DOHH2 (cell line): ENCODE data around the gene DCAF4.

Experiments used
- EZH2phosphoT487 ChIP-seq: fragments of 200-600 bp; sonication (generic); IDR thresholded peaks from 2 replicates; pipeline ENCODE4 v1.6.1; 2017; ENCODE audit warnings: borderline replicate concordance, mild to moderate bottlenecking, antibody characterized with exemption, low read length, moderate library complexity, mixed read lengths
- TF ChIP-seq, protein P1 (sequence below): fragments of 200-600 bp; sonication (generic); IDR thresholded peaks from one replicate; pipeline ENCODE4 v1.5.1; 2014; ENCODE audit warnings: antibody characterized with exemption, mild to moderate bottlenecking, low read depth, low read length; ENCODE audit not compliant: poor library complexity, severe bottlenecking

GRCh38 chr14:72916174-72916573 is 10.1 kb upstream of the DCAF4 start:
- TF ChIP-seq, protein P1, sequence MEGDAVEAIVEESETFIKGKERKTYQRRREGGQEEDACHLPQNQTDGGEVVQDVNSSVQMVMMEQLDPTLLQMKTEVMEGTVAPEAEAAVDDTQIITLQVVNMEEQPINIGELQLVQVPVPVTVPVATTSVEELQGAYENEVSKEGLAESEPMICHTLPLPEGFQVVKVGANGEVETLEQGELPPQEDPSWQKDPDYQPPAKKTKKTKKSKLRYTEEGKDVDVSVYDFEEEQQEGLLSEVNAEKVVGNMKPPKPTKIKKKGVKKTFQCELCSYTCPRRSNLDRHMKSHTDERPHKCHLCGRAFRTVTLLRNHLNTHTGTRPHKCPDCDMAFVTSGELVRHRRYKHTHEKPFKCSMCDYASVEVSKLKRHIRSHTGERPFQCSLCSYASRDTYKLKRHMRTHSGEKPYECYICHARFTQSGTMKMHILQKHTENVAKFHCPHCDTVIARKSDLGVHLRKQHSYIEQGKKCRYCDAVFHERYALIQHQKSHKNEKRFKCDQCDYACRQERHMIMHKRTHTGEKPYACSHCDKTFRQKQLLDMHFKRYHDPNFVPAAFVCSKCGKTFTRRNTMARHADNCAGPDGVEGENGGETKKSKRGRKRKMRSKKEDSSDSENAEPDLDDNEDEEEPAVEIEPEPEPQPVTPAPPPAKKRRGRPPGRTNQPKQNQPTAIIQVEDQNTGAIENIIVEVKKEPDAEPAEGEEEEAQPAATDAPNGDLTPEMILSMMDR = no peak
- no peak for TF ChIP-seq EZH2phosphoT487
